ENCODE results near the gene DOCK2.

The DOCK2 gene

DNA sequence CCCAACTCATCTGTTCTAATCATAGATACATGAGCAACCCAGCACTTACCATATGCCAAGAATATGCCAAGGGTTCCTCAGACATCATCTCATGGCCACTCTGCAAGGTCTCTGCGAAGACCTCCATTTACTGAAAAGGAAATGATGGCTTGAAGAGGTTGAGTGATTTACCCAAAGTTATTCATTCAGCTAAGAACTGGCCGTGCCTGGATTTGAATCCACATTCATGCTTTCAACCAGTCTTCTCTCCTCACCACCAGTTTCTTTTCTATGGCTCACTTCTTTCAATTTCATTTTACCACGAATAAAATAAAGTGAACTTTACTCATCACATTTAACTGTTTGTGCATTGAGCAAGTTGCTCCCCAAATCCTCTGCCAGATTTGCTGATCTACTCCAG lies 441.4 kb downstream of the DOCK2 start:
- TF ChIP-seq, protein P1, sequence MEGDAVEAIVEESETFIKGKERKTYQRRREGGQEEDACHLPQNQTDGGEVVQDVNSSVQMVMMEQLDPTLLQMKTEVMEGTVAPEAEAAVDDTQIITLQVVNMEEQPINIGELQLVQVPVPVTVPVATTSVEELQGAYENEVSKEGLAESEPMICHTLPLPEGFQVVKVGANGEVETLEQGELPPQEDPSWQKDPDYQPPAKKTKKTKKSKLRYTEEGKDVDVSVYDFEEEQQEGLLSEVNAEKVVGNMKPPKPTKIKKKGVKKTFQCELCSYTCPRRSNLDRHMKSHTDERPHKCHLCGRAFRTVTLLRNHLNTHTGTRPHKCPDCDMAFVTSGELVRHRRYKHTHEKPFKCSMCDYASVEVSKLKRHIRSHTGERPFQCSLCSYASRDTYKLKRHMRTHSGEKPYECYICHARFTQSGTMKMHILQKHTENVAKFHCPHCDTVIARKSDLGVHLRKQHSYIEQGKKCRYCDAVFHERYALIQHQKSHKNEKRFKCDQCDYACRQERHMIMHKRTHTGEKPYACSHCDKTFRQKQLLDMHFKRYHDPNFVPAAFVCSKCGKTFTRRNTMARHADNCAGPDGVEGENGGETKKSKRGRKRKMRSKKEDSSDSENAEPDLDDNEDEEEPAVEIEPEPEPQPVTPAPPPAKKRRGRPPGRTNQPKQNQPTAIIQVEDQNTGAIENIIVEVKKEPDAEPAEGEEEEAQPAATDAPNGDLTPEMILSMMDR (conservative IDR thresholded peaks at IDR 0.05; ENCODE audit: low read depth) = no peak
- ChIA-PET POLR2A (ENCODE audit: low non-redundant PET) (no interaction called here), CTCF (interaction anchor here (0.6 kb wide), 1 partner anchor 16 kb away, joined by 9 read pairs; no protein-coding TSS in a partner anchor)
- DNase-seq (ENCODE audit: low spot score) = no peak
- no peak overlapping the region for H3K27ac ChIP-seq

DNA sequence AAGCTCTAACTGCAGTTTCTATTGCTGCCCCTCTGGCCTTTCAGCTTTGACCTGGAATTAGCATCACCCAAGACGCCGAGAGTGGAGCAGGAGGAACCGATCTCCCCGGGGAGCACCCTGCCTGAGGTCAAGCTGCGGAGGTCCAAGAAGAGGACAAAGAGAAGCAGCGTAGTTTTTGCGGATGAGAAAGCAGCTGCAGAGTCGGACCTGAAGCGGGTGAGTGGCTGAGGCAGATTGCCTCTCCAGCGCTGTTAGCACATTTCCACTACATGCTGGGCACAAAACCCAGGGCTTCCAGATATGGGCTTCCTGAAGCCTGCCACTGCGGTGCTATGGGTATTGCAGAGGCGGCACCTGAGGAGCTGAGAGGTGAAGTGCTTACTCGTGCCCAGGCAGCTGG lies 441.9 kb downstream of the DOCK2 start:
- CTCF ChIA-PET = interaction anchor here (0.6 kb wide), 1 partner anchor 16 kb away, joined by 9 read pairs; no protein-coding TSS in a partner anchor

DNA sequence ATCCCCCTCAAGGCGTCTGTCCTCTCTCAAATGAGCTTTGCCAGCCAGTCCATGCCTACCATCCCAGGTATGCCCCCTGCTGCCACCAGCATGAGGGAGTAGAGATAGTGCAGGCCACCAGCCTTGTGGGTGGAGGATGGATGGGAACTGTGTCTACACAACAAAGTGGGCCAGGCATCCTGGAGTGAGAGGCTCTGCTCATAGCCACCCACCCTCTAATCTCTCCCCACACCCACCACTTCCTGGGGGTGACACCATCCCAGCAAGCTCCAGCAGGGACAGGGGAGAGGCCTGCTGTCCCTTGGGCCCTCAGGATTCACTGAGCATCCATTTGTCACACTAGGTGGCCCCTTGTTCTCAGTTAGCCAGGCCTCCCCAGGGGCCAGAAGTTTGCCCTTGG lies 443.1 kb downstream of the DOCK2 start:
- ChIA-PET CTCF (interaction anchor here (0.6 kb wide), 1 partner anchor 10 kb away, joined by 3 read pairs; no protein-coding TSS in a partner anchor), POLR2A (ENCODE audit: low non-redundant PET) (no interaction called here)
- TF ChIP-seq, protein P1 (conservative IDR thresholded peaks at IDR 0.05; ENCODE audit: low read depth) = no peak
- no peak overlapping the region for H3K27ac ChIP-seq
- DNase-seq (ENCODE audit: low spot score) = no peak

More for the DNA sequence above, 441.9 kb downstream of the DOCK2 start:
- no peak overlapping the region for H3K27ac ChIP-seq
- POLR2A ChIA-PET (ENCODE audit: low non-redundant PET) = no interaction called here
- TF ChIP-seq, protein P1 (conservative IDR thresholded peaks at IDR 0.05; ENCODE audit: low read depth) = no peak
- no peak for DNase-seq (ENCODE audit: low spot score)

DNA sequence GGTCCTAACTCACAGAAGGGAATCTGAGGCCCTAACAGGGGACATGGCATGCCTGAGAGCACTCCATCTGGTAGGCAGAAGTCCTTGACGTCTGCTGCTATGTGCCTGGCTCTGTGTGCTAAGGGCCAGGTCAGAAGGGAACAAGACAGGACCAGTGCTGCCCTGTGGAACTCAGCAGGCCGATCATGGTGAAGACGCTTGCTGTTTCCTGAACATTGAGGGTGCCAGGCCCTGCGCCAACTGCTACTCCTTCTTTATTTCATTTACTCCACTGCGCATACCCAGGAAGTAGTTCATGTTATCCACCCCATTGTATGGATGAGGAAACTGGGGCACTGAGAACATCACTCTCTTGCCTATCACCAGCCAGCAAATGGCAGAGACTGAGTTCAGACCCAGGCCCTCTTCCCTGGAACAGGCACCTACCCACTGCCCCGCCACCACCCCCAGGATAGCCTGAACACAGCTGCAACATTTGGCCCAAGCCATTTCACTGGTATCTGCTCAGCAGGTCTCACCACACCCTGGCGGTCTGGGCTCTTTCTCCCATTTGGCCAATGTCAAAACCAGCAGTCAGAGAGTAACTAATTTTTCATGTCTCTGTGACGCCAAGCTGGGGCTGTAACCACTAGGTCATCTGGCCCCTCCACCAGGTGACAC lies 443.8 kb downstream of the DOCK2 start:
- CTCF ChIA-PET = no interaction called here
- TF ChIP-seq, protein P1 (conservative IDR thresholded peaks at IDR 0.05; ENCODE audit: low read depth) = no peak
- DNase-seq (ENCODE audit: low spot score) = no peak
- POLR2A ChIA-PET (ENCODE audit: low non-redundant PET) = no interaction called here
- no peak overlapping the region for H3K27ac ChIP-seq

DNA sequence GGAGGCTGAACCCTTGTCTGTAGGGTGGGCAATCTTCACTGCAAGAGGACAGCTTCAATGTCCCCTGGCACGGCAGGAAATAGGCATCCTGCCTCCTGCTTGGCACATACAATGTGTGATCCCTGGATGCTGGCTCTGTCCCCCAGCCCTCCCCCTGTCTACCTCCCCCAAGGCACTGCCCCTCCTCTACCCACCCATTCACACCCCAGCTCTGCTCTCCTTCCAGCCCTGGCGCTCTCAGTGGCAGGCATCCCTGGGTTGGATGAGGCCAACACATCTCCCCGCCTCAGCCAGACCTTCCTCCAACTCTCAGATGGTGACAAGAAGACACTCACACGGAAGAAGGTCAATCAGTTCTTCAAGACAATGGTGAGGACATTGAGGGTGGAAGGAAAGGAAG lies 444.5 kb downstream of the DOCK2 start:
- POLR2A ChIA-PET (ENCODE audit: low non-redundant PET) = no interaction called here
- CTCF ChIA-PET = no interaction called here
- DNase-seq (ENCODE audit: low spot score) = no peak
- TF ChIP-seq, protein P1 (conservative IDR thresholded peaks at IDR 0.05; ENCODE audit: low read depth) = no peak
- H3K27ac ChIP-seq = no peak overlapping the region

DNA sequence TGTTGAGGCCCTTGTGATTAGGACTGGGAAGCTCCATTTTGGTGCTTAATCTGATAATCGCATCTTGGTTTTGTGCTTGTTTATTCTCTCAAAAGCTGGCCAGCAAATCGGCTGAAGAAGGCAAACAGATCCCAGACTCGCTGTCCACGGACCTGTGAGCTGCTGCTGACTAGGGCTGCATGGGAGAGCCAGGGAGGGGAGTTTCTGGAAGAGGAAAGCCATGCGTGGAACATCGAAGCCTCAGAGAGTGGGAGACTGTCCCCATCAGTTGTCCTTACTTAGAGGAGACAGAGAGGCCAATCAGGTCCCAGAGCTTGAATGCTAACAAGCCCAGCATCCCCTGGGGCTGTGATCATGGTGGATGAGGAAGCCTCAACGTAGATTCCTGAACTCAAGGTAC lies 445.6 kb downstream of the DOCK2 start:
- H3K27ac ChIP-seq = no peak overlapping the region
- CTCF ChIA-PET = interaction anchor here (0.6 to 1.0 kb wide), 5 partner anchors 11 to 943 kb away, joined by 3 to 5 read pairs (median 3); no protein-coding TSS in a partner anchor
- POLR2A ChIA-PET (ENCODE audit: low non-redundant PET) = no interaction called here
- TF ChIP-seq, protein P1 (conservative IDR thresholded peaks at IDR 0.05; ENCODE audit: low read depth) = no peak
- no peak for DNase-seq (ENCODE audit: low spot score)
